OCI-M1 (cell line): ENCODE measurements around the gene LETM1.
"Not testable (repeated sequence)": the region's sequence is repeated elsewhere in the genome, so short reads cannot be mapped to it uniquely, and the experiment has no call there.

ENCODE experiments used
- DNase-seq: peaks from one replicate; lab custom pipeline; 2025; lab: John Stamatoyannopoulos, UW

LETM1 gene

GRCh38 chr4:1851575-1852410 is 4.2 kb downstream of the LETM1 start:
- no peak for DNase-seq

GRCh38 chr4:1851160-1851559 is 4.8 kb downstream of the LETM1 start:
- DNase-seq, result no peak

GRCh38 chr4:1850276-1850675 is 5.7 kb downstream of the LETM1 start:
- DNase-seq, result no peak

- DNase-seq, result no peak
Measured at GRCh38 chr4:1846580-1846979, 9.4 kb downstream of the LETM1 start.

- DNase-seq, result not testable (repeated sequence)
Measured at GRCh38 chr4:1844618-1845017, 11.3 kb downstream of the LETM1 start.

GRCh38 chr4:1843852-1844251 is 12.1 kb downstream of the LETM1 start:
- DNase-seq, result no peak

- DNase-seq, result no peak
Measured at GRCh38 chr4:1842993-1843448, 12.9 kb downstream of the LETM1 start.

- DNase-seq, result no peak
Measured at GRCh38 chr4:1842339-1842895, 13.5 kb downstream of the LETM1 start.

GRCh38 chr4:1841887-1842210 is 14.1 kb downstream of the LETM1 start:
- no peak for DNase-seq

- DNase-seq, result no peak
Measured at GRCh38 chr4:1841201-1841886, 14.6 kb downstream of the LETM1 start.

GRCh38 chr4:1839282-1839681 is 16.7 kb downstream of the LETM1 start:
- no peak for DNase-seq

- no peak for DNase-seq
Measured at GRCh38 chr4:1837069-1837468, 18.9 kb downstream of the LETM1 start.

GRCh38 chr4:1836650-1837049 is 19.3 kb downstream of the LETM1 start:
- DNase-seq, result no peak

- DNase-seq, result not testable (repeated sequence)
Measured at GRCh38 chr4:1835836-1836235, 20.1 kb downstream of the LETM1 start.

GRCh38 chr4:1834047-1834775 is 21.7 kb downstream of the LETM1 start:
- no peak for DNase-seq

GRCh38 chr4:1833307-1834046 is 22.5 kb downstream of the LETM1 start:
- no peak for DNase-seq

- DNase-seq, result no peak
Measured at GRCh38 chr4:1832690-1833089, 23.3 kb downstream of the LETM1 start.

GRCh38 chr4:1831331-1831730 is 24.6 kb downstream of the LETM1 start:
- DNase-seq, result no peak

- no peak for DNase-seq
Measured at GRCh38 chr4:1830642-1831228, 25.2 kb downstream of the LETM1 start.

- DNase-seq, result no peak
Measured at GRCh38 chr4:1830234-1830633, 25.7 kb downstream of the LETM1 start.
